Cardiac fibroblast (primary cell): Measurements from ENCODE around the gene NME7.

Experiments
- DNase-seq, 2 donors: peaks; one replicate each; pipeline versions ENCODE4 v3.0.0 to v3.0.0-alpha.2; 2010; ENCODE audit warnings: low read depth in 2 of 2
- H3K4me3 ChIP-seq, 2 donors: replicated peaks in 1 of 2; 1 replicate in 1 of 2; 2 replicates in 1 of 2; pipeline ENCODE4 v1.5.1; 2011; ENCODE audit warnings: low read depth in 2 of 2, low read length in 2 of 2, mild to moderate bottlenecking in 2 of 2, moderate library complexity in 1 of 2
- TF ChIP-seq, protein P1 (sequence below): IDR thresholded peaks from one replicate; pipeline ENCODE4 v1.5.1; 2011; ENCODE audit warnings: low read depth, mild to moderate bottlenecking, low read length, inconsistent platforms

Gene NME7

DNA sequence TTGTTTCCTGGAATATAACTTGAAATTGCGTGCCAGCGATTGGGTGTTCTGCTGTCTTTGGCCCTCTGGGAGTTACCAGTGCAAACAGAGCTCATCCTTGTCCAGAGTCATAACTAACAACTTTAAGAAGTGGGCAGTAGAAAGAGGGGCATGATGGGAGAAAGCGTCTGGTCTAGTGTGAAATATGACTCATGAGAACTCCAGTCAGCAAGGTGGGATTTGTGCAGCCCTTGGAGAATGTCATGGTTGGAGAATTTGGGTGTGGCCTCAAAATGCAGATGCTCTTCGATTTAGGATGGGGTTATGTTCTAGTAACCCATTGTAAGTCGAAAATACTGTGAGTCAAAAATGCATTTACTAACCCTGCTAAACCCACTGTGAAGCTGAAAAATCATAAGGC is 248.2 kb downstream of the NME7 start:
- H3K4me3 ChIP-seq, result no peak overlapping the region
- TF ChIP-seq, protein P1, sequence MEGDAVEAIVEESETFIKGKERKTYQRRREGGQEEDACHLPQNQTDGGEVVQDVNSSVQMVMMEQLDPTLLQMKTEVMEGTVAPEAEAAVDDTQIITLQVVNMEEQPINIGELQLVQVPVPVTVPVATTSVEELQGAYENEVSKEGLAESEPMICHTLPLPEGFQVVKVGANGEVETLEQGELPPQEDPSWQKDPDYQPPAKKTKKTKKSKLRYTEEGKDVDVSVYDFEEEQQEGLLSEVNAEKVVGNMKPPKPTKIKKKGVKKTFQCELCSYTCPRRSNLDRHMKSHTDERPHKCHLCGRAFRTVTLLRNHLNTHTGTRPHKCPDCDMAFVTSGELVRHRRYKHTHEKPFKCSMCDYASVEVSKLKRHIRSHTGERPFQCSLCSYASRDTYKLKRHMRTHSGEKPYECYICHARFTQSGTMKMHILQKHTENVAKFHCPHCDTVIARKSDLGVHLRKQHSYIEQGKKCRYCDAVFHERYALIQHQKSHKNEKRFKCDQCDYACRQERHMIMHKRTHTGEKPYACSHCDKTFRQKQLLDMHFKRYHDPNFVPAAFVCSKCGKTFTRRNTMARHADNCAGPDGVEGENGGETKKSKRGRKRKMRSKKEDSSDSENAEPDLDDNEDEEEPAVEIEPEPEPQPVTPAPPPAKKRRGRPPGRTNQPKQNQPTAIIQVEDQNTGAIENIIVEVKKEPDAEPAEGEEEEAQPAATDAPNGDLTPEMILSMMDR, result no peak
- DNase-seq, result peak in 1 of 2 donors; percentile 86

DNA sequence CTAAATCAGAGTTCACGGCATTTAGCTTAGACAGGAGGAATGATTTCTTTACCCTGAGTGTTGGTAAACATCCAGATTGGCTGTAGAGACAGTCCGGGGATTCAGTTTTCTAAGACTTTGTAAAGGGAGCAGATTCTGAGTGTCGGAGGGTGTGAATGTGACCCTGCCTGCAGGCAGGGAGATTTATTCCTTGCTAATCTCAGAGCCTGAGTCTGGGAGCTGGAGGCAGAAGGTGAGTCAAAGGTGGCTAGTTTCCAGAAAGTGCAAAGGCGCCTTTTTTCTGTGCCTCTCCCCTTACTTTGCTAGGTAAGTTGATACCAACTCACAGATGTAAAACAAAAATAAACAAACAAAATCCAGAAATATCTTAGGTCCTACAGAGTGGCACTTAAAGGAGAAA is 249.4 kb downstream of the NME7 start:
- TF ChIP-seq, protein P1, result no peak
- H3K4me3 ChIP-seq, result no peak overlapping the region
- DNase-seq, result no peak

DNA sequence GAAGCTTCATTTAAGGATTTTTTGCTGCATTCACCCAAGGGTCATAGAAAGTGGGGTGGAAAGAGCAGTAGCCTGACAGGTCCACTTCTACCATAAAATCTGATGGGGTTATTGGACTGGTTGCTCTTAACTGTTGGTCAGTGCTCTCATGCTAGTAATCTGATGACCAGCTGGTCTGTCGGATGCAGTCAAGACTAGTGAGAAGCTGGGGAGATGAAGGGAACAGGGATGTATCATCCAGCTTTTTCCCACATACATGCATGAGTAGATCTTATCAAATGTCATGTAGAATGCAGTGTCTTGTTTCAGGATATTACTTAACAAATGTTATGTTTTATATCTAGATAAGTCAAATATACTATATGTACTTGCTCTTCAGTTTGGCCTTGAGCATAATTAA is 250.0 kb downstream of the NME7 start:
- H3K4me3 ChIP-seq, result no peak overlapping the region
- DNase-seq, result no peak
- TF ChIP-seq, protein P1, result no peak

DNA sequence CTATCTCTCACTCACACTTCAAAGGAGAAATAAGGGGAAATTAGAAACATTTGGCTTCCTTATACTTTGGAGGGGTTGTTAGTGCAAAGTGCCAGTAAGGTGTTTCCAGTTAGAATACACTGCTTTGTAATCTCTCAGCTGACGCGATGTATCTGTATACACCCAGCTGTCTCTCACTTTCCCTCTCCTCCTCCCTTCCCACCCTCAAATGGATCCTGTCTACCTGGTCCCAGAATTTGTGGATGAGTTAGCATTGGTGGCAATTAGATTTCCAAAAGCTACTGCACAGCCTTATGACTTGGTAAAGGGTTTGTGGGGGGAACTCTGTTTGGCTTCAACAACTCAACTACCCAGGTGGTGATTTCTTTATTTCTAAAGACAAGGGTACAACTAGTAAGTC is 250.6 kb downstream of the NME7 start:
- H3K4me3 ChIP-seq, result no peak overlapping the region
- no peak for DNase-seq
- TF ChIP-seq, protein P1, result no peak

DNA sequence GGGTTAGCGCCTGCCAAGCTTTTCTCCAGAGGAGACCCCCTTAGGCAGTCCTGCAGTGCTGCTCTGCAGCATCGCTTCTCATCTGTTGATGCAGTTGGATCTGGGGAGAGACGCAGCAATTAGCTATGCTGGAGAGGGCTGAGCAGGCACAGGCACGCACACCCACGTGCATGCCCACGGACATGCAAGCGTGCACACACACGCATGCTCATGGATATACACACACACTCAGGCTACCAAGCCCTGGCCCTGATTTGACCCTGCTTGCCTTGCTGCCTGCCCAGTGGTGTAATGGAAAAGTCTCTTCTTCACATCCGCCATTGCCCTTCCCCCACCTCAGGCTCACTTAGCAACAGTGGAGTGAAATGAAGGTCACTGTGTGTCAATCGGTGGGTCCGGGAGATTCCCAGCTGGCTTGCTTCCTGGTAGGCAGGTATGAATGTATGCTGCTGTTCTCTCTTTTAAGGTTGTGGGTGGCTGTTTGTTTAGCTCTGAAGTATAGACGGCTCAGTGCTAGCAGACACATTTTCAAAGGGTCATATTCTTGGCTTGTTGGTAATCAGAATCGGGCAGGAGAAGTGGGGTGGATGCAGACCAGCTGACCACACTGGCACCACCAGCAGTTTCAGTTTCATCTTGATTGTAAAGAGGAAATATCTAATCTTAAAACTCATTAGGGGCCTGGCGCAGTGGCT is 251.6 kb downstream of the NME7 start:
- DNase-seq, result no peak
- TF ChIP-seq, protein P1, result no peak
- H3K4me3 ChIP-seq, result no peak overlapping the region

DNA sequence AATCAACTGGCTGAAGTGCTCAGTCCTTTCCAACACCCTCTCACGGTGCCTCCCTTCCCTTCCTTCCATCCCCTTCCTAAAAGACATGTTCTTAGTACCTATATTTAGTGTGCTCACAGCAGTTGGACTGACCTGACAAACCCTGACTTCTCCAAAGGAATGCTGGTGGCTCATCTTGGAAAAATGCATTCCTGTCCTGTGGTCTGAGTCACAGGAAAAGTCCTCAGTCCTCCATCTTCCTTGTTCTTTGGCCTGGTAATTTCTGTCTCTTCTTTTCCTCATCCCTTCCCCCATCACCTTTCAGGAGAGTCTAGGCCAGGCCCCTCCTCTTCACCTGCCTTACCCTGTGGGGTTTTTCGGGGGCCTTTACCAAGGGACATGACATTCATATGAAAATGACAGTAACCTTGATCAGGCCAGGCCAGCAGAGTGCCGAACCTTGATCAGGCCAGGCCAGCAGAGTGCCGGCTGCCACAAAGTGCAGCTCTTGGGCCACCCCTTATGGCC is 253.9 kb downstream of the NME7 start:
- TF ChIP-seq, protein P1, result no peak
- no peak overlapping the region for H3K4me3 ChIP-seq
- DNase-seq, result peak; percentile 82 to 95

DNA sequence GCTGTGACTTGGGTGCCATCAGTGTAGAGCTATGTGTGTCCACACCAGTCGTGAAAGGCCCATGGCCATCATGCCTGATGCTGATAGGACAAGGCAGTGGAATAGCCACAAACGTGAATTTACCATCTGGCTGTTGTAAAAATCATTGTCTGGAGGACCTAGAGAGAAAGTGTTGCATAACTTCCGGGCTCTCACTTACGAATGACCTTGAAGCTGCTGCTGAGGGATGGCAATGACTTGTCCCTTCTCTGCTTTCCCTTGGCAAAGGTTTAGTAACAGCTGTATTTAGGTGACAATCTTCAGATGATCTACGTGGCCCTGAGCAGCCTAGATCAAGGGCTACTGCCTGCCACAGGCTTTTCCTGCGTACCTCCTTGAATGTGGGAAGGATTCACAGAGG is 255.4 kb downstream of the NME7 start:
- H3K4me3 ChIP-seq, result no peak overlapping the region
- TF ChIP-seq, protein P1, result no peak
- DNase-seq, result peak; percentile 45 to 47
